ENCODE data around the gene PLOD3. TPM values are rescaled to one million over a fixed set of nuclear protein-coding genes. Genes with fewer than 3 reads are reported as not detected.

Gene PLOD3
- total and polyA plus RNA-seq, 9 of the 15 experiments (the other 6 are each of a cell fraction or from before 2014, with no cell fraction given), result 2.8 to 101 (median 30.9) TPM

- 0 out of 2 replicates have a peak, but pooled peaks have one; percentile 50 for TF ChIP-seq SAFB (IDR thresholded peaks at IDR 0.05; ENCODE audit: borderline replicate concordance, low read depth, low read length)
- TF ChIP-seq XRCC5 (IDR thresholded peaks at IDR 0.05; ENCODE audit: low read depth, low read length), result 0 out of 2 replicates have a peak, but pooled peaks have one; percentile 64
- 0 out of 2 replicates have a peak, but pooled peaks have one; percentile 40 for TF ChIP-seq POLR2A (conservative IDR thresholded peaks at IDR 0.05)
- TF ChIP-seq PHF8 (IDR thresholded peaks at IDR 0.05; ENCODE audit: borderline replicate concordance, low read length), result peak; percentile 59; the same call in 1 of the 2 replicates
- TF ChIP-seq TEAD1 (CRISPR knock-in tag; IDR thresholded peaks at IDR 0.05), result 0 out of 4 replicates have a peak, but pooled peaks of 1 of the 2 experiments have one; percentile 15
- 0 out of 2 replicates have a peak, but pooled peaks have one; percentile 13 for TF ChIP-seq ZNF431 (CRISPR knock-in tag; IDR thresholded peaks at IDR 0.05)
- no peak for TF ChIP-seq E2F6 (IDR thresholded peaks at IDR 0.05; ENCODE audit: borderline replicate concordance in 1 of 2, extremely low read depth in 1 of 2, insufficient read depth in 1 of 2, insufficient read length in 1 of 2, low read depth in 1 of 2, low read length in 1 of 2, poor library complexity in 1 of 2, severe bottlenecking in 1 of 2)
- TF ChIP-seq, protein P1, sequence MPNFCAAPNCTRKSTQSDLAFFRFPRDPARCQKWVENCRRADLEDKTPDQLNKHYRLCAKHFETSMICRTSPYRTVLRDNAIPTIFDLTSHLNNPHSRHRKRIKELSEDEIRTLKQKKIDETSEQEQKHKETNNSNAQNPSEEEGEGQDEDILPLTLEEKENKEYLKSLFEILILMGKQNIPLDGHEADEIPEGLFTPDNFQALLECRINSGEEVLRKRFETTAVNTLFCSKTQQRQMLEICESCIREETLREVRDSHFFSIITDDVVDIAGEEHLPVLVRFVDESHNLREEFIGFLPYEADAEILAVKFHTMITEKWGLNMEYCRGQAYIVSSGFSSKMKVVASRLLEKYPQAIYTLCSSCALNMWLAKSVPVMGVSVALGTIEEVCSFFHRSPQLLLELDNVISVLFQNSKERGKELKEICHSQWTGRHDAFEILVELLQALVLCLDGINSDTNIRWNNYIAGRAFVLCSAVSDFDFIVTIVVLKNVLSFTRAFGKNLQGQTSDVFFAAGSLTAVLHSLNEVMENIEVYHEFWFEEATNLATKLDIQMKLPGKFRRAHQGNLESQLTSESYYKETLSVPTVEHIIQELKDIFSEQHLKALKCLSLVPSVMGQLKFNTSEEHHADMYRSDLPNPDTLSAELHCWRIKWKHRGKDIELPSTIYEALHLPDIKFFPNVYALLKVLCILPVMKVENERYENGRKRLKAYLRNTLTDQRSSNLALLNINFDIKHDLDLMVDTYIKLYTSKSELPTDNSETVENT (CRISPR knock-in tag; IDR thresholded peaks at IDR 0.05), result peak; percentile 23; the same call in 1 of the 2 replicates
- TF ChIP-seq ZBTB1 (CRISPR knock-in tag; IDR thresholded peaks at IDR 0.05; ENCODE audit: borderline replicate concordance, low read depth), result no peak
- TF ChIP-seq MGA (IDR thresholded peaks at IDR 0.05), result peak; percentile 84
These were observed 457 bp downstream of the PLOD3 start (continued) for GRCh38 chr7:101216860-101217387.

Data from K562 (cell line).